WTC11 (cell line): ENCODE data around the gene TMEM154.

Source experiments
- ATF6 ChIP-seq: sonication (generic); formaldehyde crosslinking; IDR thresholded peaks from 2 replicates; pipeline ENCODE4 v1.8.1; 2023; ENCODE audit warnings: mild to moderate bottlenecking, missing genetic modification reagents
- CTCF ChIP-seq: fragments of 200-600 bp; IDR thresholded peaks from 2 replicates; pipeline ENCODE4 v1.8.0; 2022; ENCODE audit warnings: antibody characterized with exemption
- ESRRA ChIP-seq: sonication (generic); formaldehyde crosslinking; IDR thresholded peaks from 2 replicates; pipeline ENCODE4 v1.8.1; 2022; ENCODE audit warnings: mild to moderate bottlenecking, missing genetic modification reagents, borderline replicate concordance
- ZNF317 ChIP-seq: sonication (generic); formaldehyde crosslinking; IDR thresholded peaks from 2 replicates; pipeline ENCODE4 v1.8.1; 2023; ENCODE audit warnings: low read depth, mild to moderate bottlenecking, moderate library complexity, missing genetic modification reagents, borderline replicate concordance
- TF ChIP-seq, protein P1 (sequence below): sonication (generic); formaldehyde crosslinking; IDR thresholded peaks from 2 replicates; pipeline ENCODE4 v1.8.1; 2022; ENCODE audit warnings: low read depth, missing genetic modification reagents, borderline replicate concordance

DNA sequence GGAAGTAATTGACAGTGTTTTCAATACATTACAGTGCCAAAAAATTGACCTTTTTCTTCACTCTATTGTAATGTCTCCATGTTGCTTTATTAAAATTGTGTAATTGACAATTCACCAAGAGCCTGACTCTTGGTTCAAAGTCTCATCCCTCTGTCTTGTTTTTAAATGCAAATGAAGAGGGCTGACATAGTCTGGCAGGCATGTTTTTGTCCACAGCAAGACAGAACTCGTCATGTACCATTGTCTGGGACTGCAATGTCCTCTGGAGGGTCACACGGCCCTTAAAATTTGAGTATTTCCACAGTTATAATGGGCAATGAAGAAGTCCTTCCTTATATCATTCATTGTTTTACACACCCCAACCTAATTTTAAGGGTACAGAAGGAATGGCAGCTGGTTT, 105.9 kb downstream of the TMEM154 start:
- TF ChIP-seq ESRRA (CRISPR knock-in tag): no peak
- TF ChIP-seq CTCF: no peak
- TF ChIP-seq, protein P1, sequence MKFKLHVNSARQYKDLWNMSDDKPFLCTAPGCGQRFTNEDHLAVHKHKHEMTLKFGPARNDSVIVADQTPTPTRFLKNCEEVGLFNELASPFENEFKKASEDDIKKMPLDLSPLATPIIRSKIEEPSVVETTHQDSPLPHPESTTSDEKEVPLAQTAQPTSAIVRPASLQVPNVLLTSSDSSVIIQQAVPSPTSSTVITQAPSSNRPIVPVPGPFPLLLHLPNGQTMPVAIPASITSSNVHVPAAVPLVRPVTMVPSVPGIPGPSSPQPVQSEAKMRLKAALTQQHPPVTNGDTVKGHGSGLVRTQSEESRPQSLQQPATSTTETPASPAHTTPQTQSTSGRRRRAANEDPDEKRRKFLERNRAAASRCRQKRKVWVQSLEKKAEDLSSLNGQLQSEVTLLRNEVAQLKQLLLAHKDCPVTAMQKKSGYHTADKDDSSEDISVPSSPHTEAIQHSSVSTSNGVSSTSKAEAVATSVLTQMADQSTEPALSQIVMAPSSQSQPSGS: no peak
- no peak for TF ChIP-seq ATF6
- TF ChIP-seq ZNF317 (CRISPR knock-in tag): no peak
